ENCODE measurements around the gene IDH3B. TPM values are rescaled to one million over a fixed set of nuclear protein-coding genes. Genes with fewer than 3 reads are reported as not detected.

IDH3B gene
- total and polyA plus RNA-seq, 2 of the 13 experiments (the other 11 are each of a cell fraction or from before 2014, with no cell fraction given) = 215 to 254 TPM

DNA sequence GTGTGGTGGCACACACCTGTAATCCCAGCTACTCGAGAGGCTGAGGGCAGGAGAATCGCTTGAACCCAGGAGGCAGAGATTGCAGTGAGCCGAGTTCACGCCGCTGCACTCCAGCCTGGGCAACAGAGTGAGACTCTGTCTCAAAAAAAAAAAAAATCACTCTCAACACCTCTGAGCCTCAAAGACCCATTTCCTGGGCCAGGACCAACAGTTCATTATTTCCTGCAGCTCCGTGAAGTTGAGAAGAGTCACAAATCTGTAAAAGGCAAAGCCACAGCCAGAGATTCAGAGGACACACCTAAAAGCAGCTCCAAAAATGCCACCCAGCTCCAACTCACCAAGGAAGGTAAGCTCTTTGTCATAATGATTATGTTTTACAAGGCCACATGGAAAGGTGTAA is 26.8 kb downstream of the IDH3B start:
- Histone ChIP-seq H3K36me3 (replicated peaks in 1 of 2; ENCODE audit: control insufficient read depth in 1 of 2, insufficient read depth in 2 of 2, low read length in 2 of 2) (no peaks in the 10 kb centered on the region), H3K9me3 (ENCODE audit: low read length) (no peaks in the 10 kb centered on the region), H3K4me2 (ENCODE audit: low read depth, low read length) (no peak overlapping the region), H3K27ac (ENCODE audit: extremely low read length, insufficient read depth, low read length) (no peak overlapping the region), H3K4me1 (ENCODE audit: insufficient read depth, low read length) (no peaks in the 10 kb centered on the region), H4K20me1 (ENCODE audit: insufficient read depth, low read length) (no peaks in the 10 kb centered on the region), H2AFZ (ENCODE audit: low read length) (no peak overlapping the region), H3K4me3 (replicated peaks in 1 of 3; ENCODE audit: insufficient read depth in 1 of 3, low read depth in 2 of 3, low read length in 3 of 3) (no peak overlapping the region), H3K79me2 (ENCODE audit: insufficient read depth, low read length) (no peaks in the 10 kb centered on the region), H3K27me3 (ENCODE audit: control insufficient read depth in 1 of 2, insufficient read depth in 2 of 2, low read length in 2 of 2) (peaks cover 0 to 12% of the 10 kb centered on the region in 2 experiments; a peak in 2 of 5 replicates), H3K9ac (ENCODE audit: insufficient read depth, low read depth, low read length) (no peak overlapping the region)
- in situ Hi-C loops (cut with HindIII; ENCODE audit: extremely low pct_ligation_motif_present, low pct_unique_long_range_greater_than_20kb) (no loop called here), intact Hi-C loops (cut with micrococcal nuclease; ENCODE audit: unreplicated experiment) (no loop called here)
- no peak for FAIRE-seq
- no peak for DNase-seq (ENCODE audit: low spot score)
- no peak for ATAC-seq
- BruUV-seq (replicated peaks) = no TSS peak
- TF ChIP-seq TEAD3 (CRISPR knock-in tag; optimal IDR thresholded peaks at IDR 0.05; ENCODE audit: borderline replicate concordance) = no peak
- TF ChIP-seq, protein P1, sequence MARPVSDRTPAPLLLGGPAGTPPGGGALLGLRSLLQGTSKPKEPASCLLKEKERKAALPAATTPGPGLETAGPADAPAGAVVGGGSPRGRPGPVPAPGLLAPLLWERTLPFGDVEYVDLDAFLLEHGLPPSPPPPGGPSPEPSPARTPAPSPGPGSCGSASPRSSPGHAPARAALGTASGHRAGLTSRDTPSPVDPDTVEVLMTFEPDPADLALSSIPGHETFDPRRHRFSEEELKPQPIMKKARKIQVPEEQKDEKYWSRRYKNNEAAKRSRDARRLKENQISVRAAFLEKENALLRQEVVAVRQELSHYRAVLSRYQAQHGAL (CRISPR knock-in tag; IDR thresholded peaks at IDR 0.05; ENCODE audit: not compliant biosample characterization) = no peak
- no peak for TF ChIP-seq ZNF24 (IDR thresholded peaks at IDR 0.05)
- no peak for TF ChIP-seq TCF7L2 (IDR thresholded peaks at IDR 0.05; ENCODE audit: low read depth, low read length)
- POLR2A ChIA-PET = interaction anchor here (1.4 to 2.6 kb wide), 2 partner anchors 10 to 15 kb away, joined by 4 to 13 read pairs; partner anchors contain the start of gene NOP56
- CTCF ChIA-PET (ENCODE audit: low intra/inter-chr PET ratio, low total read pairs) = no interaction called here
- WGBS (ENCODE audit: low lambda C conversion rate) = 8% methylated on average over 6 of the region's 6 CpGs

GRCh38 chr20:2633381-2633780 is 30.6 kb downstream of the IDH3B start:
- no peak overlapping the region for H3K27ac ChIP-seq (ENCODE audit: extremely low read length, insufficient read depth, low read length)
- ATAC-seq (no peak), DNase-seq (ENCODE audit: low spot score) (no peak), FAIRE-seq (no peak)
- no peaks in the 10 kb centered on the region for H4K20me1 ChIP-seq (ENCODE audit: insufficient read depth, low read length)
- WGBS (ENCODE audit: low lambda C conversion rate) = 0% methylated on average over 1 of the region's 1 CpG
- in situ Hi-C loops (cut with HindIII; ENCODE audit: extremely low pct_ligation_motif_present, low pct_unique_long_range_greater_than_20kb) = no loop called here
- H3K4me1 ChIP-seq (ENCODE audit: insufficient read depth, low read length) = no peaks in the 10 kb centered on the region
- no peak overlapping the region for H3K4me3 ChIP-seq (replicated peaks in 1 of 3; ENCODE audit: insufficient read depth in 1 of 3, low read depth in 2 of 3, low read length in 3 of 3)
- ChIA-PET CTCF (ENCODE audit: low intra/inter-chr PET ratio, low total read pairs) (no interaction called here), POLR2A (interaction anchor here (1.1 kb wide), 1 partner anchor 20 kb away, joined by 3 read pairs; no protein-coding TSS in a partner anchor)
- BruUV-seq (replicated peaks) = no TSS peak
- H3K9me3 ChIP-seq (ENCODE audit: low read length) = no peaks in the 10 kb centered on the region
- no peaks in the 10 kb centered on the region for H3K79me2 ChIP-seq (ENCODE audit: insufficient read depth, low read length)
- no peak overlapping the region for H2AFZ ChIP-seq (ENCODE audit: low read length)
- H3K9ac ChIP-seq (ENCODE audit: insufficient read depth, low read depth, low read length) = no peak overlapping the region
- H3K36me3 ChIP-seq (replicated peaks in 1 of 2; ENCODE audit: control insufficient read depth in 1 of 2, insufficient read depth in 2 of 2, low read length in 2 of 2) = no peaks in the 10 kb centered on the region
- H3K4me2 ChIP-seq (ENCODE audit: low read depth, low read length) = no peak overlapping the region
- intact Hi-C loops (cut with micrococcal nuclease; ENCODE audit: unreplicated experiment) = no loop called here
- peaks cover 0 to 4% of the 10 kb centered on the region in 2 experiments; a peak in 1 of 5 replicates for H3K27me3 ChIP-seq (ENCODE audit: control insufficient read depth in 1 of 2, insufficient read depth in 2 of 2, low read length in 2 of 2)
- TF ChIP-seq CCDC6 (CRISPR knock-in tag; IDR thresholded peaks at IDR 0.05) (no peak), ZFP82 (CRISPR knock-in tag; IDR thresholded peaks at IDR 0.05; ENCODE audit: borderline replicate concordance) (no peak), PHB2 (IDR thresholded peaks at IDR 0.05; ENCODE audit: partially characterized antibody) (no peak), AGO1 (IDR thresholded peaks at IDR 0.05; ENCODE audit: low read depth, low read length, poor library complexity, severe bottlenecking) (no peak), ZNF335 (CRISPR knock-in tag; IDR thresholded peaks at IDR 0.05) (no peak), ZNF12 (CRISPR knock-in tag; IDR thresholded peaks at IDR 0.05) (no peak), ZNF646 (CRISPR knock-in tag; IDR thresholded peaks at IDR 0.05) (no peak), SATB2 (CRISPR knock-in tag; IDR thresholded peaks at IDR 0.05) (no peak), EHMT2 (IDR thresholded peaks at IDR 0.05; ENCODE audit: borderline replicate concordance, low read depth, low read length) (no peak)

Measured in HepG2 (cell line).